SK-N-SH treated with all-trans-retinoic acid at 6 μM for 48 hours (cell line): Measurements from ENCODE around the gene KIF4A.
A peak's percentile ranks its signal among the peaks of the same experiment; 100 is the strongest.

Experiments
- ATAC-seq: fragments of 200-7000 bp; cut with Tn5 transposase; 3 replicates; pipeline ENCODE4 v1.9.1; 2020; ENCODE audit warnings: mild to moderate bottlenecking, moderate library complexity
- ARNTL ChIP-seq: fragments of 450-650 bp; formaldehyde crosslinking; IDR thresholded peaks from 2 replicates; pipeline ENCODE4 v1.5.0; 2020; ENCODE audit warnings: low read depth, mild to moderate bottlenecking, moderate library complexity, borderline replicate concordance
- BACH2 ChIP-seq: fragments of 250-450 bp; sonication (Bioruptor Pico); IDR thresholded peaks from 2 replicates; pipeline ENCODE4 v1.9.0; 2021; ENCODE audit warnings: mild to moderate bottlenecking, borderline replicate concordance
- ESRRG ChIP-seq: fragments of 250-450 bp; sonication (Bioruptor Pico); IDR thresholded peaks from 2 replicates; pipeline ENCODE4 v1.6.1; 2021; ENCODE audit warnings: mild to moderate bottlenecking
- GLIS3 ChIP-seq: fragments of 250-450 bp; sonication (Bioruptor Pico); IDR thresholded peaks from 2 replicates; pipeline ENCODE4 v1.5.0; 2020; ENCODE audit warnings: mild to moderate bottlenecking, moderate library complexity
- ISL1 ChIP-seq: fragments of 250-450 bp; sonication (Bioruptor Pico); IDR thresholded peaks from 2 replicates; pipeline ENCODE4 v2.1.2; 2022; ENCODE audit warnings: mild to moderate bottlenecking, moderate library complexity
- PPARA ChIP-seq: fragments of 250-450 bp; sonication (Bioruptor Pico); IDR thresholded peaks from 2 replicates; pipeline ENCODE4 v1.5.0; 2020; ENCODE audit warnings: mild to moderate bottlenecking, borderline replicate concordance
- RARB ChIP-seq: fragments of 250-450 bp; sonication (Bioruptor Pico); IDR thresholded peaks from 2 replicates; pipeline ENCODE4 v1.8.0; 2021; ENCODE audit warnings: mild to moderate bottlenecking, moderate library complexity
- SNAI2 ChIP-seq: fragments of 250-450 bp; sonication (Bioruptor Pico); IDR thresholded peaks from 2 replicates; pipeline ENCODE4 v1.5.0; 2020; ENCODE audit warnings: mild to moderate bottlenecking, moderate library complexity
- TCF4 ChIP-seq: fragments of 250-450 bp; sonication (Bioruptor Pico); IDR thresholded peaks from 2 replicates; pipeline ENCODE4 v1.8.0; 2021; ENCODE audit warnings: mild to moderate bottlenecking, moderate library complexity, borderline replicate concordance
- TOX ChIP-seq: fragments of 250-450 bp; sonication (Bioruptor Pico); IDR thresholded peaks from 2 replicates; pipeline ENCODE4 v1.8.0; 2021; ENCODE audit warnings: mild to moderate bottlenecking, moderate library complexity, borderline replicate concordance
- ZC3H10 ChIP-seq: fragments of 250-450 bp; sonication (Bioruptor Pico); IDR thresholded peaks from 2 replicates; pipeline ENCODE4 v1.5.1; 2021; ENCODE audit warnings: mild to moderate bottlenecking, moderate library complexity
- ZFP3 ChIP-seq: fragments of 250-450 bp; sonication (Bioruptor Pico); IDR thresholded peaks from 2 replicates; pipeline ENCODE4 v1.5.0; 2020; ENCODE audit warnings: mild to moderate bottlenecking, moderate library complexity
- ZFP30 ChIP-seq: fragments of 450-650 bp; formaldehyde crosslinking; IDR thresholded peaks from 2 replicates; pipeline ENCODE4 v1.5.0; 2022; ENCODE audit warnings: mild to moderate bottlenecking, moderate library complexity
- ZNF565 ChIP-seq: fragments of 450-650 bp; formaldehyde crosslinking; conservative IDR thresholded peaks from 2 replicates; pipeline ENCODE4 v1.5.0; 2020; ENCODE audit warnings: low read depth, mild to moderate bottlenecking, moderate library complexity
- ZNF70 ChIP-seq: fragments of 450-650 bp; formaldehyde crosslinking; IDR thresholded peaks from 2 replicates; pipeline ENCODE4 v1.5.0; 2020; ENCODE audit warnings: mild to moderate bottlenecking, moderate library complexity
- ZNF8 ChIP-seq: fragments of 450-650 bp; formaldehyde crosslinking; IDR thresholded peaks from 2 replicates; pipeline ENCODE4 v1.5.0; 2020; ENCODE audit warnings: mild to moderate bottlenecking, moderate library complexity
- TF ChIP-seq, protein P1 (sequence below): fragments of 250-450 bp; sonication (Bioruptor Pico); IDR thresholded peaks from 2 replicates; pipeline ENCODE4 v1.8.0; 2020; ENCODE audit warnings: mild to moderate bottlenecking, moderate library complexity, borderline replicate concordance
- TF ChIP-seq, protein P2 (sequence below): fragments of 250-450 bp; sonication (Bioruptor Pico); IDR thresholded peaks from 2 replicates; pipeline ENCODE4 v1.5.1; 2021; ENCODE audit warnings: mild to moderate bottlenecking, moderate library complexity
- TF ChIP-seq, protein P3 (sequence below): fragments of 250-450 bp; sonication (Bioruptor Pico); IDR thresholded peaks from 2 replicates; pipeline ENCODE4 v1.8.0; 2021; ENCODE audit warnings: low read depth, mild to moderate bottlenecking, moderate library complexity, borderline replicate concordance
- TF ChIP-seq, protein P4 (sequence below): fragments of 250-450 bp; sonication (Bioruptor Pico); IDR thresholded peaks from 2 replicates; pipeline ENCODE4 v1.5.0; 2020; ENCODE audit warnings: mild to moderate bottlenecking, moderate library complexity

The KIF4A gene

GRCh38 chrX:70432936-70433847 lies 143.3 kb downstream of the KIF4A start:
- TF ChIP-seq, protein P1, sequence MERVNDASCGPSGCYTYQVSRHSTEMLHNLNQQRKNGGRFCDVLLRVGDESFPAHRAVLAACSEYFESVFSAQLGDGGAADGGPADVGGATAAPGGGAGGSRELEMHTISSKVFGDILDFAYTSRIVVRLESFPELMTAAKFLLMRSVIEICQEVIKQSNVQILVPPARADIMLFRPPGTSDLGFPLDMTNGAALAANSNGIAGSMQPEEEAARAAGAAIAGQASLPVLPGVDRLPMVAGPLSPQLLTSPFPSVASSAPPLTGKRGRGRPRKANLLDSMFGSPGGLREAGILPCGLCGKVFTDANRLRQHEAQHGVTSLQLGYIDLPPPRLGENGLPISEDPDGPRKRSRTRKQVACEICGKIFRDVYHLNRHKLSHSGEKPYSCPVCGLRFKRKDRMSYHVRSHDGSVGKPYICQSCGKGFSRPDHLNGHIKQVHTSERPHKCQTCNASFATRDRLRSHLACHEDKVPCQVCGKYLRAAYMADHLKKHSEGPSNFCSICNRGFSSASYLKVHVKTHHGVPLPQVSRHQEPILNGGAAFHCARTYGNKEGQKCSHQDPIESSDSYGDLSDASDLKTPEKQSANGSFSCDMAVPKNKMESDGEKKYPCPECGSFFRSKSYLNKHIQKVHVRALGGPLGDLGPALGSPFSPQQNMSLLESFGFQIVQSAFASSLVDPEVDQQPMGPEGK (CRISPR knock-in tag), result no peak
- TF ChIP-seq ZFP30 (CRISPR knock-in tag) (no peak), TCF4 (CRISPR knock-in tag) (no peak), ZFP3 (CRISPR knock-in tag) (no peak), ESRRG (no peak), BACH2 (CRISPR knock-in tag) (no peak), RARB (CRISPR knock-in tag) (no peak), SNAI2 (no peak), ISL1 (CRISPR knock-in tag) (no peak), ZNF565 (no peak)
- TF ChIP-seq, protein P2, sequence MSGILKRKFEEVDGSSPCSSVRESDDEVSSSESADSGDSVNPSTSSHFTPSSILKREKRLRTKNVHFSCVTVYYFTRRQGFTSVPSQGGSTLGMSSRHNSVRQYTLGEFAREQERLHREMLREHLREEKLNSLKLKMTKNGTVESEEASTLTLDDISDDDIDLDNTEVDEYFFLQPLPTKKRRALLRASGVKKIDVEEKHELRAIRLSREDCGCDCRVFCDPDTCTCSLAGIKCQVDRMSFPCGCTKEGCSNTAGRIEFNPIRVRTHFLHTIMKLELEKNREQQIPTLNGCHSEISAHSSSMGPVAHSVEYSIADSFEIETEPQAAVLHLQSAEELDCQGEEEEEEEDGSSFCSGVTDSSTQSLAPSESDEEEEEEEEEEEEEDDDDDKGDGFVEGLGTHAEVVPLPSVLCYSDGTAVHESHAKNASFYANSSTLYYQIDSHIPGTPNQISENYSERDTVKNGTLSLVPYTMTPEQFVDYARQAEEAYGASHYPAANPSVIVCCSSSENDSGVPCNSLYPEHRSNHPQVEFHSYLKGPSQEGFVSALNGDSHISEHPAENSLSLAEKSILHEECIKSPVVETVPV (CRISPR knock-in tag), result no peak
- ATAC-seq, result no peak

DNA sequence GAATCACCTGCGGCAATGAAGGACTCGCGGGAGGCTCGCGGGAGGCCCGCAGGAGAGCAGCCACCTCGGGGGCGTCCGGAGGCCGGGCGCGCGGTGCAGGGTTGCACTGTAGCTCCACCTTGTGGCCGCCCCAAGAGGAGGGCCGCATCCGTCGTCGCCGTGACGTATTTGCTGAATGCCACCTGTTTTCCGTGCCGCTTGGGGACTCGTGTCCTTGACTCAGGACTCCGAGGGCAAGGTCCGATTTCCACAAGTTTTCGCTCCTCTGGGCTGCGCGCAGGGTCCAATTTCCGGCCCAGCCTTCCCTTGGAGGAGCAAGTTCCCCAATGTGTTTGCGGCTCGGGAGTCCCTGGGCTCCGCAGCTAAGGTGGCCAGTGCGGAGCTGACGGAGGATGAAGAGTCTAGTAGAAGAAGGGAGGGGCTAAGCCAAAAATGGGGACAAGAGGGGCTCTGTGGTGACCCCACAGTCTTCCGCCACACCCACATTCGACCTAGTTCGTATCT lies 144.0 kb downstream of the KIF4A start:
- TF ChIP-seq SNAI2 (no peak), ZNF70 (CRISPR knock-in tag) (no peak), ISL1 (CRISPR knock-in tag) (no peak), ZNF8 (CRISPR knock-in tag) (no peak), TCF4 (CRISPR knock-in tag) (no peak), ARNTL (no peak), TOX (no peak), GLIS3 (CRISPR knock-in tag) (no peak), BACH2 (CRISPR knock-in tag) (no peak), RARB (CRISPR knock-in tag) (no peak)
- TF ChIP-seq, protein P3, sequence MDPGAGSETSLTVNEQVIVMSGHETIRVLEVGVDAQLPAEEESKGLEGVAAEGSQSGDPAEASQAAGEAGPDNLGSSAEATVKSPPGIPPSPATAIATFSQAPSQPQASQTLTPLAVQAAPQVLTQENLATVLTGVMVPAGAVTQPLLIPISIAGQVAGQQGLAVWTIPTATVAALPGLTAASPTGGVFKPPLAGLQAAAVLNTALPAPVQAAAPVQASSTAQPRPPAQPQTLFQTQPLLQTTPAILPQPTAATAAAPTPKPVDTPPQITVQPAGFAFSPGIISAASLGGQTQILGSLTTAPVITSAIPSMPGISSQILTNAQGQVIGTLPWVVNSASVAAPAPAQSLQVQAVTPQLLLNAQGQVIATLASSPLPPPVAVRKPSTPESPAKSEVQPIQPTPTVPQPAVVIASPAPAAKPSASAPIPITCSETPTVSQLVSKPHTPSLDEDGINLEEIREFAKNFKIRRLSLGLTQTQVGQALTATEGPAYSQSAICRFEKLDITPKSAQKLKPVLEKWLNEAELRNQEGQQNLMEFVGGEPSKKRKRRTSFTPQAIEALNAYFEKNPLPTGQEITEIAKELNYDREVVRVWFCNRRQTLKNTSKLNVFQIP, result no peak
- TF ChIP-seq, protein P4, sequence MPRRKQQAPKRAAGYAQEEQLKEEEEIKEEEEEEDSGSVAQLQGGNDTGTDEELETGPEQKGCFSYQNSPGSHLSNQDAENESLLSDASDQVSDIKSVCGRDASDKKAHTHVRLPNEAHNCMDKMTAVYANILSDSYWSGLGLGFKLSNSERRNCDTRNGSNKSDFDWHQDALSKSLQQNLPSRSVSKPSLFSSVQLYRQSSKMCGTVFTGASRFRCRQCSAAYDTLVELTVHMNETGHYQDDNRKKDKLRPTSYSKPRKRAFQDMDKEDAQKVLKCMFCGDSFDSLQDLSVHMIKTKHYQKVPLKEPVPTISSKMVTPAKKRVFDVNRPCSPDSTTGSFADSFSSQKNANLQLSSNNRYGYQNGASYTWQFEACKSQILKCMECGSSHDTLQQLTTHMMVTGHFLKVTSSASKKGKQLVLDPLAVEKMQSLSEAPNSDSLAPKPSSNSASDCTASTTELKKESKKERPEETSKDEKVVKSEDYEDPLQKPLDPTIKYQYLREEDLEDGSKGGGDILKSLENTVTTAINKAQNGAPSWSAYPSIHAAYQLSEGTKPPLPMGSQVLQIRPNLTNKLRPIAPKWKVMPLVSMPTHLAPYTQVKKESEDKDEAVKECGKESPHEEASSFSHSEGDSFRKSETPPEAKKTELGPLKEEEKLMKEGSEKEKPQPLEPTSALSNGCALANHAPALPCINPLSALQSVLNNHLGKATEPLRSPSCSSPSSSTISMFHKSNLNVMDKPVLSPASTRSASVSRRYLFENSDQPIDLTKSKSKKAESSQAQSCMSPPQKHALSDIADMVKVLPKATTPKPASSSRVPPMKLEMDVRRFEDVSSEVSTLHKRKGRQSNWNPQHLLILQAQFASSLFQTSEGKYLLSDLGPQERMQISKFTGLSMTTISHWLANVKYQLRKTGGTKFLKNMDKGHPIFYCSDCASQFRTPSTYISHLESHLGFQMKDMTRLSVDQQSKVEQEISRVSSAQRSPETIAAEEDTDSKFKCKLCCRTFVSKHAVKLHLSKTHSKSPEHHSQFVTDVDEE (CRISPR knock-in tag), result no peak
- TF ChIP-seq, all 23 proteins: peak for 0
- ATAC-seq, result peak; percentile 72

DNA sequence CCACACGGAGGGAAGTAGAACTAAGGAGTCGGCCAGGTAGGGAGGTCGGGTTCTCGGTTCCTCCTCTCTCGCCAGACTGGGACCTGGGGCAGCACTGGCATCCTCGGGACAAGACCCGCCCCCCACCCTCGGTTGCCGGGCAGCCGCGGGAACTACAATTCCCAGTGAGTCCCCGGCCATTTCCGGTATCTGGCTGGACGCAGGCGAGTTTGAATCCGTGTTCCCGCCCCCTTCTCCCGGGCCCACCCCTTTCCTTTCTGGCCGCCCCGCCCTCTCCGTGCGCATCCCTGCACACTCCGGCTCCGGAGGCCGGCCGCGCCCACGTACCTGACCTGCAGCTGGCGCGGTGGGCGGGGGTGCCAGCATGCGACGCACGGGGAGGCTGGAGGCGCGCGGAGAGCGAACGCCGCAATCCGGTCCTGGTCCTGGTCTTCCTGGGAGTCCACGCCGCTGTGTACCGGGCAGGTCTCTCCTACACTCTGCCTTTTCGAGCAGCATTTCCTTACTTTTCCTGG lies 144.5 kb downstream of the KIF4A start:
- ATAC-seq, result peak; percentile 91

More for the DNA sequence above, 144.5 kb downstream of the KIF4A start:
- no peak for TF ChIP-seq ZFP3 (CRISPR knock-in tag)
- no peak for TF ChIP-seq PPARA (CRISPR knock-in tag)
- no peak for TF ChIP-seq ESRRG
- TF ChIP-seq ZC3H10 (CRISPR knock-in tag), result no peak
- no peak for TF ChIP-seq ZNF565
- TF ChIP-seq BACH2 (CRISPR knock-in tag), result no peak
- no peak for TF ChIP-seq ISL1 (CRISPR knock-in tag)
- TF ChIP-seq GLIS3 (CRISPR knock-in tag), result no peak
- TF ChIP-seq ZFP30 (CRISPR knock-in tag), result no peak
- TF ChIP-seq, protein P4 (CRISPR knock-in tag), result no peak
- TF ChIP-seq, protein P1 (CRISPR knock-in tag), result no peak
- TF ChIP-seq ZNF70 (CRISPR knock-in tag), result no peak
